Lung (tissue), 12 donors: ENCODE measurements around the gene P2RX1. TPM values are rescaled to one million over a fixed set of nuclear protein-coding genes. Genes with fewer than 3 reads are reported as not detected.

Source experiments
- ATAC-seq: fragments of 200-7000 bp; cut with Tn5 transposase; one replicate; pipeline ENCODE4 v1.9.1; 2020; ENCODE audit warnings: moderate number of reproducible peaks; ENCODE audit not compliant: insufficient read depth, low FRiP score
- DNase-seq, 3 donors: peaks; one replicate each; pipeline ENCODE4 v3.0.0-alpha.2; 2013 to 2017
- H3K27ac ChIP-seq, 2 donors: one replicate each; pipeline ENCODE4 v1.5.1; 2013; ENCODE audit warnings: mild to moderate bottlenecking in 2 of 2, moderate library complexity in 2 of 2, control low read depth in 1 of 2, inconsistent platforms in 1 of 2, low read depth in 1 of 2, low read length in 1 of 2
- H3K27me3 ChIP-seq, 3 donors: one replicate each; pipeline ENCODE4 v1.5.1; 2013; ENCODE audit warnings: low read length in 2 of 3; ENCODE audit not compliant: control insufficient read depth in 3 of 3, insufficient read depth in 3 of 3
- H3K36me3 ChIP-seq, 4 donors: one replicate each; pipeline ENCODE4 v1.5.1; 2013; ENCODE audit warnings: low read length in 4 of 4, mild to moderate bottlenecking in 1 of 4, moderate library complexity in 1 of 4; ENCODE audit not compliant: control insufficient read depth in 4 of 4, insufficient read depth in 4 of 4
- H3K4me1 ChIP-seq, 5 donors: one replicate each; pipeline ENCODE4 v1.5.1; 2013; ENCODE audit warnings: low read length in 5 of 5, mild to moderate bottlenecking in 2 of 5, moderate library complexity in 1 of 5; ENCODE audit not compliant: control insufficient read depth in 5 of 5, insufficient read depth in 5 of 5
- H3K4me3 ChIP-seq: one replicate; pipeline ENCODE4 v1.5.1; 2013; ENCODE audit warnings: mild to moderate bottlenecking, control low read depth, moderate library complexity
- H3K9ac ChIP-seq, 2 donors: one replicate each; pipeline ENCODE4 v1.5.1; 2013; ENCODE audit warnings: low read length in 2 of 2, control low read depth in 1 of 2; ENCODE audit not compliant: insufficient read depth in 1 of 2
- H3K9me3 ChIP-seq, 4 donors: one replicate each; pipeline ENCODE4 v1.5.1; 2013; ENCODE audit warnings: low read length in 3 of 4, mild to moderate bottlenecking in 1 of 4, moderate library complexity in 1 of 4; ENCODE audit not compliant: control insufficient read depth in 4 of 4, insufficient read depth in 3 of 4
- CTCF ChIP-seq: IDR thresholded peaks from 2 replicates; pipeline ENCODE4 v1.5.1; 2012; ENCODE audit warnings: mild to moderate bottlenecking; ENCODE audit errors: control extremely low read depth, extremely low read depth
- WGBS, 2 donors: extraction: QIAGEN DNeasy Blood & Tissue Kit; methylation state at CpG; one replicate each; pipeline ENCODE4 v1.1.7; 2013; 5-methylcytosine and 5-hydroxymethylcytosine counted together
- polyA plus RNA-seq, 2 donors: library from polyadenylated mRNA; stranded (reverse); fragments of 200-250 nt; gene quantifications; one replicate each; pipeline ENCODE4 v1.2.1, GENCODE V29; 2013
- total RNA-seq, 2 donors: library from RNA; depleted of rRNA in 1 of 2; stranded (reverse); fragments of >200 nt in 1 of 2; gene quantifications; one replicate each; pipeline ENCODE4 v1.2.1, GENCODE V29; 2014 to 2021
- donor health status: control.
- donor health status: control.
- donor health status: Bipolar disorder and iron deficiency.
- donor health status: healthy.
- donor health status: DM: yes; HTN: yes; CAD: no.

P2RX1 gene
- total and polyA plus RNA-seq, 4 donors: 4.6 to 16.4 (median 10.5) TPM

- no peak for TF ChIP-seq CTCF
- H3K9me3 ChIP-seq: no peaks in the 10 kb centered on the region
- WGBS, 2 donors: 96 to 98% methylated on average over 43 of the region's 43 CpGs
- H3K27ac ChIP-seq: no peak overlapping the region
- no peaks in the 10 kb centered on the region for H3K27me3 ChIP-seq
- ATAC-seq (no peak), DNase-seq (no peak)
- H3K4me1 ChIP-seq: peaks cover 0 to 6% (median 0%) of the 10 kb centered on the region in 5 donors
- no peak overlapping the region for H3K4me3 ChIP-seq
- peaks cover 0 to 25% (median 0%) of the 10 kb centered on the region in 4 donors for H3K36me3 ChIP-seq
- no peak overlapping the region for H3K9ac ChIP-seq
Measured at GRCh38 chr17:3947318-3947810, 31.1 kb upstream of the P2RX1 start.

DNA sequence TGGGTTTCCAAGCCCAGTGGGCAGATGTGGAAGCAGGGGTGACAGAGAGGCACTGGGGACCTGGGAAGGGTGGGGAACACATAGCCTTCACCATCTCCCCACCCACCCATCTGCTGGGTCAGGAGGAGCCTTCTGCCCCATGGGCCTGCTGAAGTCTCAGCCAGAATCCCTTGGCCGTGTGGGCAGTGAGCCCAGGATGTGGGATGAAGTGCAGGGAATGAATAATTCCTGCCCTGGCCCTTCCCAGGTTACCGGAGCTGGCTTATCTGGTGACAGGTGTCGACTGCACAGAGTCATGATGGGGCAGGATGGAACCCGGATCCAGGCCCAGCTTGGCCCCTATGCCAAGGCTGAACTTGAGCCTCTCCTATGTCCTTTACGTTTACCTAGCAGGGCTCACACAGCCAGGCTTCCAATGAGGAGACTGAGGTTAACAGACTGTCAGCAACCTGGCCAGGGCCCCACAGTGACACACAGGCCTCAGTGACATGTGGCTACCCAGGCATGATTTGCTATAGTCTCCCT lies 30.5 kb upstream of the P2RX1 start:
- H3K27ac ChIP-seq: no peak overlapping the region
- no peak overlapping the region for H3K4me3 ChIP-seq
- H3K36me3 ChIP-seq: peaks cover 0 to 26% (median 0%) of the 10 kb centered on the region in 4 donors
- no peaks in the 10 kb centered on the region for H3K27me3 ChIP-seq
- ATAC-seq: no peak
- 83 to 92% methylated on average over 5 of the region's 5 CpGs for WGBS, 2 donors
- peaks cover 0 to 6% (median 0%) of the 10 kb centered on the region in 5 donors for H3K4me1 ChIP-seq
- no peak overlapping the region for H3K9ac ChIP-seq
- DNase-seq: no peak
- no peaks in the 10 kb centered on the region for H3K9me3 ChIP-seq
- no peak for TF ChIP-seq CTCF

- TF ChIP-seq CTCF: no peak
- ATAC-seq (peak; percentile 62), DNase-seq (peak in 2 of 3 donors; percentile 52 to 80)
- H3K36me3 ChIP-seq: peaks cover 0 to 27% (median 0%) of the 10 kb centered on the region in 4 donors
- 42 to 69% methylated on average over 61 to 68 of the region's 68 CpGs for WGBS, 2 donors
- H3K9me3 ChIP-seq: no peaks in the 10 kb centered on the region
- H3K27ac ChIP-seq: peak overlapping the region in 1 of 2 donors; percentile 33
- peaks cover 0 to 6% (median 0%) of the 10 kb centered on the region in 5 donors for H3K4me1 ChIP-seq
- no peak overlapping the region for H3K9ac ChIP-seq
- H3K4me3 ChIP-seq: no peak overlapping the region
- no peaks in the 10 kb centered on the region for H3K27me3 ChIP-seq
Measured at GRCh38 chr17:3944485-3945388, 28.5 kb upstream of the P2RX1 start.
